ENCODE results near the gene NRGN.

DNA sequence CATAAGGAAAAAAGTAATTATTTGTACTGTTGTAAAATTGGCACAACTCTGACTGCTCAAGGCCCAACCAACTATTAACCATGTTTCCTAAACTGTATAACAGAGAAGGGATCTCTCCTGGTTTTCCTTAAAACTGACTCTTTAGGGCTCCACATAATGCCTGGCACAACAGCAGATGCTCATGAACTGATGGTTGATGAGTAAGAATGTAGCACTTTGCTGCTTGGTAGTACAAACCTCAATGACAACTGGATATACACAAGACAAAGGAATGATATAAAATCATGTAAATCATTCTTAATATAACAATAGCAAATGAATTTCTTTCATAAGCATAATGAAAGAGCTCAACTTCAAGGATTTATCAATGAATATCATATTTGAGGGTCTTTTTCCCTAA is 48.8 kb downstream of the NRGN start:
- TF ChIP-seq, protein P1, sequence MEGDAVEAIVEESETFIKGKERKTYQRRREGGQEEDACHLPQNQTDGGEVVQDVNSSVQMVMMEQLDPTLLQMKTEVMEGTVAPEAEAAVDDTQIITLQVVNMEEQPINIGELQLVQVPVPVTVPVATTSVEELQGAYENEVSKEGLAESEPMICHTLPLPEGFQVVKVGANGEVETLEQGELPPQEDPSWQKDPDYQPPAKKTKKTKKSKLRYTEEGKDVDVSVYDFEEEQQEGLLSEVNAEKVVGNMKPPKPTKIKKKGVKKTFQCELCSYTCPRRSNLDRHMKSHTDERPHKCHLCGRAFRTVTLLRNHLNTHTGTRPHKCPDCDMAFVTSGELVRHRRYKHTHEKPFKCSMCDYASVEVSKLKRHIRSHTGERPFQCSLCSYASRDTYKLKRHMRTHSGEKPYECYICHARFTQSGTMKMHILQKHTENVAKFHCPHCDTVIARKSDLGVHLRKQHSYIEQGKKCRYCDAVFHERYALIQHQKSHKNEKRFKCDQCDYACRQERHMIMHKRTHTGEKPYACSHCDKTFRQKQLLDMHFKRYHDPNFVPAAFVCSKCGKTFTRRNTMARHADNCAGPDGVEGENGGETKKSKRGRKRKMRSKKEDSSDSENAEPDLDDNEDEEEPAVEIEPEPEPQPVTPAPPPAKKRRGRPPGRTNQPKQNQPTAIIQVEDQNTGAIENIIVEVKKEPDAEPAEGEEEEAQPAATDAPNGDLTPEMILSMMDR (IDR thresholded peaks at IDR 0.05): no peak
- no peak for TF ChIP-seq POLR2A (IDR thresholded peaks at IDR 0.05)

Measured in tibial nerve (tissue), 3 donors.